ENCODE measurements around the gene SLC25A1.

SLC25A1 gene

DNA sequence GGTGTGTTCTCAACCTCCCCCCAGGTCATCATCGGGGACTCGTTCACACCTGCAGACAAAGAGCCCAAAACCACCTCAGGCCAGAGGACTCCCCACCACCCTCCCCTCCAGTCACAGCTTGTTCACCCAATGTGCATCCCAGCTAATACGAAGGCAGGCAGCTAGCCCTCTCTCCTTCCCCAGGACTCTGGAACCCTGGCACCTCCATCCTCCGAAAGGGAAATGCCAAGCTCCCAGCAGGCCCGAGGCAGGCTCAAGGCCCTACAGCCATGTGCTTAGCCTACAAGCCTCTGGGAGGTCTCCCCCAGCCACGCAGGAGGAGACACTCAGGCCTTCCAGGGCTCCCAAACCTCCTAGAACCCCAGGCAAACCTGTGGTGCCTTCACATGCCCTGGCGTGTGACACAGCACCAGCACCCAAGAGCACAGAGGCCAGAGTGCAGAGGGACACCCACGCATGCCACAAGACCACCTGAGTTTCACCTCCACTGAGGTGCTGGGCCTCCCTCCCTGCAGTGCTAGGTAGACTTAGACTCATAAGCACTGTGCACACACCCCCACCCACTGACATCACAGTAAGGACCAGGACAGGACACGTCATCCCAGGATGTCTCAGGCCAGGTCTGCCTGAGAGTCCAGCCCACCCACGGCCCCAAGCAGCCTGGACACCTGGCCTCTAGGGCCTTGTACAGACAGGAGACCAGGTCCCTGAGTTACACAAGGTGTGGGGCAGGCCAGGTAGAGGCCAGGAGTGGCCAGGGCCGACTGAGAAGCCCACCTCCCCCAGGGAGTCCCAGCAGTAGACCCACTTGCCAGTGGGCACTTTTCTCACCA is 40.9 kb downstream of the SLC25A1 start:
- no peak for DNase-seq (ENCODE audit: low read depth)

- no peak for DNase-seq (ENCODE audit: low read depth)
These were observed 41.6 kb downstream of the SLC25A1 start for GRCh38 chr22:19136915-19137314.

DNA sequence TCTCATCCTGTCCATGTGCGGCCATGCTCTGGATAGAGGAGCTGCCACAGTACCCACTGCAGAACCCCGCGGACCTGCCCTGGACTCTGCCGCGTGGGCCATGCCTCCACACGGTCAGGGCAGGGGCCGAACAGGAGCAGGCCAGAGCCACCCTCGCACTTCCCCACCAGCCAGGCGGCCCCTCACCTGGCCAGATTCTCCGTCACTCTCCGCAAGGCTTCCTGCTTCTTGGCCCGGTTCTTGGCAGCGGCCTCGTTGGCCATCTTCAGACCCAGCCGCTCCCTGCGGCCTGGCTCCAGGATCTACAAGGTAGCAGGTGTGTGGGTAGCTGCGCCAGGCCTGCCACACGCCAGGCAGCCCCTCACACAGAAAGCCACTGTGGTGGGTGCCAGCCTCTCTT is 43.7 kb downstream of the SLC25A1 start:
- DNase-seq (ENCODE audit: low read depth) = no peak

GRCh38 chr22:19134176-19134831 is 44.2 kb downstream of the SLC25A1 start:
- no peak for DNase-seq (ENCODE audit: low read depth)

DNA sequence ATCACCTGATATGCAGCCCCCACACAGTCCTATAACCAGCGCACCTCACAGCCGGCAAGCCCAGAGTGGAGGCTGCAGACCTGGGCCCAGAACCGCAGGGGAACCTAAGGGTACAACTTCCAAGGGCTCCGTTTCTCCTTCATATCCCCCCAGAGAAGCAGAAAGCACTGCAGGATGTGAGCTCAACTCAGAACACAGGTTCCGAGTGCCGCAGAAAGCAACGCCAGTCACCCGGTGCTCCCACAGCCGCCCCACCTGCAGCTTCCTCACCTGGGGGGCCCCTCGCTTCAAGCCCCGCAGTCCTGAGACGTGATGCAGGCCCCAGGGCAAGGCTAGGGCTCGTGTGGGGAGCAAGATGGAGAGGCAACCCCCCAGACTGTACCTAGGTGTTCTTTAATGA is 45.0 kb downstream of the SLC25A1 start:
- no peak for DNase-seq (ENCODE audit: low read depth)

DNA sequence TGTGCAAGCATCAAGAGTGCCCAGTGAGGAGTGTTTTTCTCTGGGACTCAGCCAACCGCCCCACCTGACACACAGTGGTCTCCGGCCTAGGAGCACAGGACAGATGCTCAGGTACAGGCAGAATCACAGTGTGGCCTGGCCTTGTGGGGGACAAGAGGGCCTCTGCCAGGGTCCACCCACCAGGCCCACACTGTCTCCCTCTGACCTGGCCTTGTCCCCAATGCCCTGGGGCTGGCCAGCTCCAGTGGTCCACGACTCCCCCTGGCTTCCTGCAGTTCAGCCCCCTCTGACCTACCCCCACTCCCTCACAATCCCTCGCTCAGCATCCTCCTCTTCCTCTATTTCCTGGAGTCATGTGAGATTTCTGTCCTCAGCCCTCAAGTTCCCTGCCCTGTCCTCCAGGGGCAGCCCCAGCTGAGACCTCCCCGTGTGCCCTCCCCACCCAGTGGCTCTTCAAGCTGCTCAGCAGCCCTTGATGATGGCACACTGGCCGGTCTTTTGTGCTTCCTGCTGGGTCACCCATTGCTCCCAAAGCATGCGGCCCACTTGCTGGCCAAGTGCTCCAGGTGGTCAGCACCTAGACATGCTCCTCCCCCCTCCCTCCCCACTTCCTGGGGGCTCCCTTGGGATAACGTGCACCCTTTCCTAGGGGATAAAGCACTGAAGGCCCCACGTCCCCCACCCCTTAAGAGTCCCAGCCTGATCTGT is 45.7 kb downstream of the SLC25A1 start:
- no peak for DNase-seq (ENCODE audit: low read depth)

GRCh38 chr22:19132153-19132552 is 46.4 kb downstream of the SLC25A1 start:
- DNase-seq (ENCODE audit: low read depth) = no peak

GRCh38 chr22:19131685-19132015 is 46.9 kb downstream of the SLC25A1 start:
- no peak for DNase-seq (ENCODE audit: low read depth)

DNA sequence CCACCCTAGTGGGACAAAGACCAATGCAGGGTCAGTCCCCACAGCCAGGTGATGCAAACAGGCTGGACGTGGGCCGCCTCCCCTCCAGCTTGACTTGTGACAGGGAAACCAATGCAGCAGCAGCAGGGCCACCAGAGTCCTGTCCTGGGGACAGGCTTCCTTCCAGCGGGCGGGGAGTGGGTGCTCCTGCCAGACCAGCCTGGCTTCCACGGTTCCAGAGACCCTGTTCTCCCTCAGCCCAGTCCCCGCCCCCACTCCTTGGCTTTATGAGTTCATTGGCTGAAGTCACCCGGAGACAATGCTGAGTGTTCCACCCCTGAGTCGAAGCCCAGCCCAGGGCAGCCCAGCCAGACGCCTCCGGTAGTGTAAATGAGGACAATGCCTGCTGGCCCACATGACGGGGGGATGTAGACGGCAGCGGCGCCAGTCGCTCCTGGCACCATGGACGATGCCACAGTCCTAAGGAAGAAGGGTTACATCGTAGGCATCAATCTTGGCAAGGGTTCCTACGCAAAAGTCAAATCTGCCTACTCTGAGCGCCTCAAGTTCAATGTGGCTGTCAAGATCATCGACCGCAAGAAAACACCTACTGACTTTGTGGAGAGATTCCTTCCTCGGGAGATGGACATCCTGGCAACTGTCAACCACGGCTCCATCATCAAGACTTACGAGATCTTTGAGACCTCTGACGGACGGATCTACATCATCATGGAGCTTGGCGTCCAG is 47.4 kb downstream of the SLC25A1 start, which contains the start of gene TSSK2:
Gene TSSK2 (plus strand): TSS at position 350 of the 726 bp plus-strand sequence. CDS start 92 bp downstream, at position 442.
- DNase-seq (ENCODE audit: low read depth) = no peak

DNA sequence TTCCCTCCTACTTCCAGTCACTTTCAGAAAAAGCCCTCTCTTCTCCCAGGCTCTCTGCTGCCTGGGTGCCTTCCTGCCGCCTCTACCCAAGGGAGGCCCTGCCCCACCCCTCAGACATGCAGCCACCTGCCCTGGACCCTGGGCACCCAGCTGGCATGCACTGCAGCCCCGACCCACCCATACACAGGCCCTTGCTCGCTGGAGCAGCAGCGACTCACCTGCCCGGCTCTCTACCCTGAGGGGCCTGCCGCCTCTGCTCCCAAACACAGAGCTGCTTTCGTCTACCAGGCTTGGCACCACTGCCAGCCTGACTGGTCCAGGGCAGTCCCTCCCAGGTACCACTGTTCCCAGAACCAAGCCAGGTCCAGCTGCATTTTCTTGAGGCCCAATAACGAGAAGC is 48.7 kb downstream of the SLC25A1 start:
- DNase-seq (ENCODE audit: low read depth) = no peak

DNA sequence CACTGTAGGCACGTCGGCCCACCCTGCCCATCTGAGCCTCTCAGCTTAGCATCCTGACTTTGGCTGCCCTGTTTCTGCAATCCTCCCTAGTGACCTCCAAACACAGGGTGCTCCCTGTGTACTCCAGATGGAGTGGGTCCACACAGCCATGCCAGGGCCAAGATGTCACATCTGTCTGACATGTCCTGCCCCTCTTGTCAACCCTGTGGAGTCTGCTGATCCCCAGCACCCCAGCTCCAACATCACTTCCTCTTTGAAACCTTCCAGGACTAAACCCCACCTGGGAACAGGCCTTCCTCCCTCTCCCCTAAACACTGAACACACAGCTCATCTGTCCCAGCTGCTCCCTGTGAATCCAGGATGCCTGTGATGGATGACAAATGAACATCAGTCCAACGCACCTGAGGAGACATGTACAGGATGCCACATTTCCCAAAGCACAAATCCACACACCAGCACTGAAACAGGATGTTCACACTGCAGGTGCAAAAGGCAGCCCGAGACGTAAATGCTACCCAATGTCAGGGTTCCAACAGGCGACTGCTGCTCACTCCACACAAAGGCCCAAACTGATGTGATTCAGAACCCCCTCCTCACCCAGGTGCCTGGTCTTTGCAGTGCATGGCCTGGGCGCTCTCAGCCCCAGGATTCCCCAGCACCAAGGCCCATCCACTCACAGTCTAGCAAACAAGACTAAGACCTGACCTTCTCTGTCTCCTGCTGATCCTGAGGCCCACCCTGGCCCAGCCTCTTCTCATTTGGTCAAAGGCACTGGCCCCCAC is 49.4 kb downstream of the SLC25A1 start:
- no peak for DNase-seq (ENCODE audit: low read depth)

- no peak for DNase-seq (ENCODE audit: low read depth)
These were observed 50.5 kb downstream of the SLC25A1 start for GRCh38 chr22:19128009-19128401.

- DNase-seq (ENCODE audit: low read depth) = no peak
These were observed 51.1 kb downstream of the SLC25A1 start for GRCh38 chr22:19127329-19128008.

- DNase-seq (ENCODE audit: low read depth) = no peak
These were observed 51.9 kb downstream of the SLC25A1 start for GRCh38 chr22:19126309-19127273.

Data from EH (cell line).